ENCODE results near the gene HDAC9. TPM values are rescaled to one million over a fixed set of nuclear protein-coding genes. Genes with fewer than 3 reads are reported as not detected.

Gene HDAC9
- total RNA-seq, 1 donor from 2014 or later = 32.4 TPM

GRCh38 chr7:18903695-18904094 is 408.1 kb downstream of the HDAC9 start:
- DNase-seq (ENCODE audit: extremely low spot score in 2 of 2) = no peak
- Histone ChIP-seq H3K4me1 (no peaks in the 10 kb centered on the region), H3K27me3 (no peaks in the 10 kb centered on the region), H3K27ac (no peak overlapping the region), H3K9me3 (no peaks in the 10 kb centered on the region), H3K4me3 (no peak overlapping the region), H3K36me3 (no peaks in the 10 kb centered on the region)
- intact Hi-C loops (cut with DNase I) = no loop called here
- TF ChIP-seq POLR2A (IDR thresholded peaks at IDR 0.05) (no peak), CTCF (IDR thresholded peaks at IDR 0.05) (no peak), POLR2AphosphoS5 (IDR thresholded peaks at IDR 0.05; ENCODE audit: insufficient read depth in 1 of 2, low read depth in 1 of 2) (no peak)

GRCh38 chr7:18905316-18905943 is 409.9 kb downstream of the HDAC9 start:
- no peak overlapping the region for H3K4me3 ChIP-seq
- H3K27me3 ChIP-seq = no peaks in the 10 kb centered on the region
- DNase-seq (ENCODE audit: extremely low spot score in 2 of 2) = no peak
- H3K27ac ChIP-seq = no peak overlapping the region
- no peaks in the 10 kb centered on the region for H3K9me3 ChIP-seq
- no peaks in the 10 kb centered on the region for H3K36me3 ChIP-seq
- no peak for TF ChIP-seq CTCF (IDR thresholded peaks at IDR 0.05)
- no peak for TF ChIP-seq POLR2AphosphoS5 (IDR thresholded peaks at IDR 0.05; ENCODE audit: insufficient read depth in 1 of 2, low read depth in 1 of 2)
- no peak for TF ChIP-seq POLR2A (IDR thresholded peaks at IDR 0.05)
- intact Hi-C loops (cut with DNase I) = no loop called here
- no peaks in the 10 kb centered on the region for H3K4me1 ChIP-seq

- no peak for DNase-seq (ENCODE audit: extremely low spot score in 2 of 2)
- H3K36me3 ChIP-seq = no peaks in the 10 kb centered on the region
- no peaks in the 10 kb centered on the region for H3K27me3 ChIP-seq
- H3K4me1 ChIP-seq = no peaks in the 10 kb centered on the region
- TF ChIP-seq POLR2AphosphoS5 (IDR thresholded peaks at IDR 0.05; ENCODE audit: insufficient read depth in 1 of 2, low read depth in 1 of 2) = no peak
- TF ChIP-seq POLR2A (IDR thresholded peaks at IDR 0.05) = no peak
- TF ChIP-seq CTCF (IDR thresholded peaks at IDR 0.05) = no peak
- no peak overlapping the region for H3K4me3 ChIP-seq
- H3K27ac ChIP-seq = no peak overlapping the region
- no peaks in the 10 kb centered on the region for H3K9me3 ChIP-seq
- intact Hi-C loops (cut with DNase I) = no loop called here
Observed at GRCh38 chr7:18906901-18907300, 411.4 kb downstream of the HDAC9 start.

GRCh38 chr7:18913106-18913505 is 417.6 kb downstream of the HDAC9 start:
- TF ChIP-seq POLR2AphosphoS5 (IDR thresholded peaks at IDR 0.05; ENCODE audit: insufficient read depth in 1 of 2, low read depth in 1 of 2) (no peak), CTCF (IDR thresholded peaks at IDR 0.05) (no peak), POLR2A (IDR thresholded peaks at IDR 0.05) (no peak)
- Histone ChIP-seq H3K36me3 (no peaks in the 10 kb centered on the region), H3K4me3 (no peak overlapping the region), H3K27ac (no peak overlapping the region), H3K9me3 (no peaks in the 10 kb centered on the region), H3K27me3 (no peaks in the 10 kb centered on the region), H3K4me1 (no peaks in the 10 kb centered on the region)
- DNase-seq (ENCODE audit: extremely low spot score in 2 of 2) = no peak
- intact Hi-C loops (cut with DNase I) = no loop called here

- DNase-seq (ENCODE audit: extremely low spot score in 2 of 2) = no peak
- Histone ChIP-seq H3K36me3 (no peaks in the 10 kb centered on the region), H3K4me1 (no peaks in the 10 kb centered on the region), H3K27me3 (no peaks in the 10 kb centered on the region), H3K27ac (no peak overlapping the region), H3K4me3 (no peak overlapping the region), H3K9me3 (no peaks in the 10 kb centered on the region)
- TF ChIP-seq CTCF (IDR thresholded peaks at IDR 0.05) (no peak), POLR2AphosphoS5 (IDR thresholded peaks at IDR 0.05; ENCODE audit: insufficient read depth in 1 of 2, low read depth in 1 of 2) (no peak), POLR2A (IDR thresholded peaks at IDR 0.05) (no peak)
- intact Hi-C loops (cut with DNase I) = no loop called here
Observed at GRCh38 chr7:18916826-18917225, 421.3 kb downstream of the HDAC9 start.

Measured in vagina (tissue), 2 donors.